ENCODE data around the gene DNAJB5.

DNA sequence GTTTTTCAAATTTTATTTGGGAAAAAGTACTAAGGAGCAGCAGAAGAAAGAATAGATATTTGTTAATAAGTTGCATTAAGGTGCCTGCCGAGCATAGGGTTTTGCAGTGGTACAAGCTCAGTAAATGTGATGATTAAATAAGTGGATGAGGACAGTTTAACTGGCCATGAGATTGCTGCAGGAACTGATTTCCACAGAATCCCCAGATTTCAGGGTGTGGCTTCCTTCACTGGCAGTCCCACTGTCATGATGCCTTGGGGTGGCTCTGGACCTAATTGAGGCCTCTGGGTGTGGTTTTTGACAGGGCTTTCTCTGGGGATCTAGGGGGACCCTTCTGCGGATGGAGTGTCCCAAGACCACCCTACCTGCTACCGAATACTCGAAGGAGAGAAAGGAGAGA, 30.1 kb upstream of the DNAJB5 start:
- TF ChIP-seq, protein P1, sequence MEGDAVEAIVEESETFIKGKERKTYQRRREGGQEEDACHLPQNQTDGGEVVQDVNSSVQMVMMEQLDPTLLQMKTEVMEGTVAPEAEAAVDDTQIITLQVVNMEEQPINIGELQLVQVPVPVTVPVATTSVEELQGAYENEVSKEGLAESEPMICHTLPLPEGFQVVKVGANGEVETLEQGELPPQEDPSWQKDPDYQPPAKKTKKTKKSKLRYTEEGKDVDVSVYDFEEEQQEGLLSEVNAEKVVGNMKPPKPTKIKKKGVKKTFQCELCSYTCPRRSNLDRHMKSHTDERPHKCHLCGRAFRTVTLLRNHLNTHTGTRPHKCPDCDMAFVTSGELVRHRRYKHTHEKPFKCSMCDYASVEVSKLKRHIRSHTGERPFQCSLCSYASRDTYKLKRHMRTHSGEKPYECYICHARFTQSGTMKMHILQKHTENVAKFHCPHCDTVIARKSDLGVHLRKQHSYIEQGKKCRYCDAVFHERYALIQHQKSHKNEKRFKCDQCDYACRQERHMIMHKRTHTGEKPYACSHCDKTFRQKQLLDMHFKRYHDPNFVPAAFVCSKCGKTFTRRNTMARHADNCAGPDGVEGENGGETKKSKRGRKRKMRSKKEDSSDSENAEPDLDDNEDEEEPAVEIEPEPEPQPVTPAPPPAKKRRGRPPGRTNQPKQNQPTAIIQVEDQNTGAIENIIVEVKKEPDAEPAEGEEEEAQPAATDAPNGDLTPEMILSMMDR (IDR thresholded peaks at IDR 0.05; ENCODE audit: insufficient read depth, low read depth, low read length) = no peak
- TF ChIP-seq EZH2 (IDR thresholded peaks at IDR 0.05; ENCODE audit: insufficient read depth, low read length) = no peak
